GM21825 (cell line): ENCODE data around the gene HSPA6.
"Not testable (repeated sequence)": the region's sequence is repeated elsewhere in the genome, so short reads cannot be mapped to it uniquely, and the experiment has no call there.

Experiments used
- ATAC-seq: cut with Tn5 transposase; IDR thresholded peaks from one replicate; pipeline ENCODE4 v1.9.1; 2021; ENCODE audit warnings: mild to moderate bottlenecking, moderate library complexity; ENCODE audit not compliant: unreplicated experiment

The HSPA6 gene

DNA sequence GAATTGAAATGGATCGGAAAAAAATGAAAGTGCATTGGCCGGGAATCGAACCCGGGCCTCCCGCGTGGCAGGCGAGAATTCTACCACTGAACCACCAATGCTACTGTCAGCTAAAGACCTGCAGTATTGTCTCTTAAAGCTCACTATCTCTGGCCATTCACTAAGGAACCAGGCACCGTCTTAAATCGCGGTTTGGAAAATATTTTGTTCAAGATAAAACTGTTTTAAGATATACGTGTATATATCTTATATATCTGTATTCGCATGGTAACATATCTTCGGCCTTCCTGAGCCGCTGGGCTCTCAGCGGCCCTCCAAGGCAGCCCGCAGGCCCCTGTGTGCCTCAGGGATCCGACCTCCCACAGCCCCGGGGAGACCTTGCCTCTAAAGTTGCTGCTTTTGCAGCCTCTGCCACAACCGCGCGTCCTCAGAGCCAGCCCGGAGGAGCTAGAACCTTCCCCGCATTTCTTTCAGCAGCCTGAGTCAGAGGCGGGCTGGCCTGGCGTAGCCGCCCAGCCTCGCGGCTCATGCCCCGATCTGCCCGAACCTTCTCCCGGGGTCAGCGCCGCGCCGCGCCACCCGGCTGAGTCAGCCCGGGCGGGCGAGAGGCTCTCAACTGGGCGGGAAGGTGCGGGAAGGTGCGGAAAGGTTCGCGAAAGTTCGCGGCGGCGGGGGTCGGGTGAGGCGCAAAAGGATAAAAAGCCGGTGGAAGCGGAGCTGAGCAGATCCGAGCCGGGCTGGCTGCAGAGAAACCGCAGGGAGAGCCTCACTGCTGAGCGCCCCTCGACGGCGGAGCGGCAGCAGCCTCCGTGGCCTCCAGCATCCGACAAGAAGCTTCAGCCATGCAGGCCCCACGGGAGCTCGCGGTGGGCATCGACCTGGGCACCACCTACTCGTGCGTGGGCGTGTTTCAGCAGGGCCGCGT, at the start of gene HSPA6:
Gene HSPA6 (plus strand): TSS at position 724 of the 925 bp plus-strand sequence. CDS start 119 bp downstream, at position 843.
- ATAC-seq = peak; percentile 48

DNA sequence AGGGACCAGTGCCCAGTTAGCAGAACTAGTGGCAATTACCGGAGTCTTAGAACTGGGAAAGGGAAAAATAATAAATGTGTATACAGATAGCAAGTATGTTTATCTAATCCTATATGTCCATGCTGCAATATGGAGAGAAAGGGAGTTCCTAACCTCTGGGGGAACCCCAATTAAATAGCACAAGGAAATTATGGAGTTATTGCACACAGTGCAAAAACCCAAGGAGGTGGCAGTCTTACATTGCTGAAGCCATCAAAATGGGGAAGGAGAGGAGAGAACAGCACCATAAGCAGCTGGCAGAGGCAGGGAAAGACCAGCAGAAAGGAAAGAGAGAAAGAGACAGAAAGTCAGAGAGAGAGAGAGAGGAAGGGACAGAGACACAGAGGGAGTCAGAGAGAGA, 46.6 kb upstream of the HSPA6 start:
- not testable (repeated sequence) for ATAC-seq

DNA sequence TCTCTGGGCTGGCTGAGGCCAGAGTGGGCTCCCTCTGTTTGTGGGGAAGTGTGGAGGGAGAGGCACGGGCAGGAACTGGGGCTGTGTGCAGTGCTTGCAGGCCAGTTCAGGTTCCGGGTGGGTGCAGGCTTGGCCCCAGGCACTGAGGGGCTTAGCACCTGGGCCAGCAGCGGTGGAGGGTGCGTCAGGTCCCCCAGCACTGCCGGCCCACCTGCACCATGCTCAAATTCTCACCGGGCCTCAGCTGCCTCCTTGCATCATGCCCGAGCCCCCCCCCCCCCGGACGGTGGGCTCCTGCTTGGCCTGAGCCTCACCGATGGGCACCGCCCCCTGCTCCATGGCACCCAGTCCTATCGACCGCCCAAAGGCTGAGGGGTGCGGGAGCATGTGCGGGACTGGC, 45.4 kb upstream of the HSPA6 start:
- no peak for ATAC-seq

- no peak for ATAC-seq
These were observed 43.8 kb upstream of the HSPA6 start for GRCh38 chr1:161480381-161481035.

DNA sequence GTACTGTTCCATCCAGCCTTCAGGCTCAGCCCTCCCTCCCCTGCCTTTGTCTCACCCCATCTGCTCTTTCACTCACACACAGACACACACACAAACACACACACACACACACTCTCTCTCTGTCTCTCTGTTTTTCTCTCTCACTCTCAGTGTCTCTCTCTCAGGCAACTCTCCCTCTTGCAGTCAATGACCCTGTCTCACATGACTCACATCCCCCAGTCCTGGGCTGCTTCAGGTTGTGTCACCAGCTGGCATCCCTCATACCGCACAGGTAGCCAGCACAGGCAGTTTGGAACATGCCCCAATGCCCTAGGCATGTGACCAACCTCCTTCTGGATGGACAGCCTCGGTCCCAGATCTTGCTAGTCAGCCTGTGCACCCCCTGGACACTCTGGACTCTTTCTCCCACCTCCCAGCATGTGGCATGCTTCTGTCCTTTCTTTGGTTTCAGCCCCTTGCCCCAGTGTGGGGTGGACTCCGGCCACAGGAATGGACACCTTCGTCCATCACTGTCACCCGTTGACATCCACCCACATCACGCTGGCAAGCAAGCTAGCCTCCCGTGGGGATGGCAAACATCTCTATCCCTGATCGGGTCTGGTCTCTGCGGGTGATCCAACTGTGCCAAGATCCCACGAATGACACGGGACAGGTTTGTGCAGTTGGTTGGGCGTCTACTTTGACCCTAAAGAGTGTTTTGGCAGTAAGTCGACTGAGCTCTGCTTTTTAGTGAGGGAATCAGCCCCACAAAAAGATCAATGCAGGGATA, 42.5 kb upstream of the HSPA6 start:
- no peak for ATAC-seq

- no peak for ATAC-seq
These were observed 41.7 kb upstream of the HSPA6 start for GRCh38 chr1:161482610-161483009.

DNA sequence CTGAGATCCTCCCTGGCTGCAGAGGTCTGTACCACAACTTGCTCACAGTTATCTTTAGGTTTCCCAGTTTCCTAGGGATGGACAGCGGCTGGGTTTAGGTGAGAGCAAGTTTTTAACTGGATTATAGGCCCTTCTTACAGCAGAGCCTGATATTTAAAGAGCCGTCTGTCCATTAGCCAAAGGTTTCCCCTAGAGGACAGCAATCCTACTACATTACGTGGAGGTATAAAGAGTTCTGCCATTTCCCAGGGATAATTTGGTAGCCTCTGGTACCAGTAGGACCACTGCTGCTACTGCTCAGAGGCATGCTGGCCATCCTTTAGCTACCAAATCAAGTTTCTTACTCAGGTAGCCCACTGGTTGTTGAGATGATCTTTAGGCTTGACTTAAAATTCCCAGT, 41.0 kb upstream of the HSPA6 start:
- ATAC-seq = no peak

DNA sequence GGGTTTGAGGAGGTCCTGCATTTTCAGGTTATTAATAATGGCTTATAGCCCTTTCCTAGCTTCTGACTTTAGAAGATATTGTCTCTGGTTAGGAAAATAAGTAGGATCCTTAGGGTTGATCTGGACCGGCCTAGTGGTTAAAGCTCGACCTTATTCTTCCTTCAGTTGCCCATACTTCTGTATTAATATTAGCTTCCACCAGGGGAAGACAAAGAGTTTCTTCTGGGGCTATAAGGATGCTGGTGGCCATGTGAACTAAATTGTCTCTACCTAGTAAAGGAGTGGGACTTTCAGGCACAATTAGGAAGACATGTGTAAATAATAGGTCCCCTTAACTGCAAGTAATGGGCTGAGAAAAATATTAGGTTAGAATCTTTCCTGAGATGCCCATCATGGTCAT, 39.7 kb upstream of the HSPA6 start:
- no peak for ATAC-seq

GRCh38 chr1:161486806-161487741, 37.3 kb upstream of the HSPA6 start:
- no peak for ATAC-seq

DNA sequence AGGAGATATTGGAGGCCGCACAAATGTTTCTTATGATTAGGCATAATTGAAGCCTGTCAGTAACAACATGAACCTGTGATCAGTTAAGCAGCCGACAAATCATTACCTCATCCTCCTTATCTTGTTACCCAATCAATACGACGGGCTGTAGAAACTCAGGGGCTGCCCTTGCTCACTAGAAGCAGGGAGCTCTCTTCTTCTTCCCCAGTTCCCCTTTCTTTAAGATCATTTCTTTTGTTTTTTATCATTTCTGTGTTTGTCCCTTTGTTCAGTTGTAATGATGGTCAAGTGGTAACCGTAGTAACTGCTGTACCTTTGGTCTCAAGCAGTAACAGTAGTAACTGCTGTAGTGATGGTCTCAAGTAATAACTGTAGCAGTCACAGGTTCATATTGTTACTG, 32.9 kb upstream of the HSPA6 start:
- no peak for ATAC-seq

GRCh38 chr1:161492827-161493226, 31.5 kb upstream of the HSPA6 start:
- ATAC-seq = no peak

- ATAC-seq = no peak
These were observed 30.1 kb upstream of the HSPA6 start for GRCh38 chr1:161494091-161494735.

DNA sequence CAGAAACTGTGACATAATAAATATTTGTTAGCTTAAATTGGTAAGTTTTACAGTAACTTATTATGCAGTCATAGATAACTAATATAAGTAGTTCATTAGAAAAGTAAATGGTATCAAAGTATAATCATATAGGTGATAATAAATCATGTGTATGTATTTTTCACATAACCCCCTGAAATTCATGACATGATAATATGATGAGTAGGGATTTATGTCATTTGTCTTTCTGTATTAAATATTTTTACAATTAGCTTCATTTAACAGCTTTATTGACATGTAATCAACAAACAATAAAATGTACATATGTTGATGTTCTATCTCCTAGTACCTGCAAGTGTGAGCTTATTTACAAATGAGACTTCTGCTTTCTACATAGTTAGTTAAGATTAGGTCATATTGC, 28.9 kb upstream of the HSPA6 start:
- ATAC-seq = no peak

DNA sequence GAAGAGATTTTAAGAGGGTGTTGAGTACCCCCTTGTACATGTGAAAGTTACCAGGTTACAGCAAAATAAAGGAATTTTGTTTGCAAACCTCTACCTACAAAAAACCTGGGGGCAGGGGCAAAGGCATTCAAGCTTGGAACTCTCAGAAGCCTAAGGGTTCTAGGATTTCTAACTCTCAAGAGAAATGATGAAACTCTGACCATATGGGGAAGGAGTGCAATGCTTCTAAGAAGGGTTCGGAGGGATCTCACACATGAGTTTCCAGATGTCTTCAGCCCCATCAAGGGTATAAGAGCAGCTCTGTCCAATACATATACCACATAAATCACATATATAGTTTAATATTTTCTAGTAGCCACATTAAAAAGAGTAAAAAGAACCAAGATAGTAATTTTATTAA, 26.4 kb upstream of the HSPA6 start:
- ATAC-seq = no peak

- no peak for ATAC-seq
These were observed 25.7 kb upstream of the HSPA6 start for GRCh38 chr1:161498646-161499045.

- ATAC-seq = no peak
These were observed 25.0 kb upstream of the HSPA6 start for GRCh38 chr1:161499099-161500039.

- no peak for ATAC-seq
These were observed 23.1 kb upstream of the HSPA6 start for GRCh38 chr1:161501234-161501633.

GRCh38 chr1:161502181-161502580, 22.2 kb upstream of the HSPA6 start:
- no peak for ATAC-seq
